ENCODE measurements around the gene FGFR2. TPM values are rescaled to one million over a fixed set of nuclear protein-coding genes. Genes with fewer than 3 reads are reported as not detected.

The FGFR2 gene
- total RNA-seq, 4 donors from 2014 or later = 41.6 to 79.3 (median 60.5) TPM

DNA sequence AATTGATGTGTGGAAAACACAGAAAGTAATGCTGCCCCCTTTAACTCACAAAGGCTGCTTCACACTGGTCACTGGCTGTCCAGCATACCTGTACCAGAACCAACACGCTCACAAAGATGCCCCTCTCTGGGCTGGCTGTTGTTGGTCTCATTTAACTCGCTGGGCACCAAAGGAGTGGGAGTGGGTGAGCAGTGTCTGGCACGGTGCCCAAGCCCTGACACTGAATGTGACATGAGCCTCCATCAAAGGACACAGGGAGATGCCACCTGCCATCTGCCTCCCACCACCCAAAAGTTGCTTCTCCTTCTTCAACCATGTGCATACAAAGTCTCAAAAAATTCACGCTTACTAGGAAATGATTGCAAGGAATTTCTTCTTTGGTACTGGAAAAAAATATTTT is 86.8 kb downstream of the FGFR2 start:
- TF ChIP-seq, protein P1, sequence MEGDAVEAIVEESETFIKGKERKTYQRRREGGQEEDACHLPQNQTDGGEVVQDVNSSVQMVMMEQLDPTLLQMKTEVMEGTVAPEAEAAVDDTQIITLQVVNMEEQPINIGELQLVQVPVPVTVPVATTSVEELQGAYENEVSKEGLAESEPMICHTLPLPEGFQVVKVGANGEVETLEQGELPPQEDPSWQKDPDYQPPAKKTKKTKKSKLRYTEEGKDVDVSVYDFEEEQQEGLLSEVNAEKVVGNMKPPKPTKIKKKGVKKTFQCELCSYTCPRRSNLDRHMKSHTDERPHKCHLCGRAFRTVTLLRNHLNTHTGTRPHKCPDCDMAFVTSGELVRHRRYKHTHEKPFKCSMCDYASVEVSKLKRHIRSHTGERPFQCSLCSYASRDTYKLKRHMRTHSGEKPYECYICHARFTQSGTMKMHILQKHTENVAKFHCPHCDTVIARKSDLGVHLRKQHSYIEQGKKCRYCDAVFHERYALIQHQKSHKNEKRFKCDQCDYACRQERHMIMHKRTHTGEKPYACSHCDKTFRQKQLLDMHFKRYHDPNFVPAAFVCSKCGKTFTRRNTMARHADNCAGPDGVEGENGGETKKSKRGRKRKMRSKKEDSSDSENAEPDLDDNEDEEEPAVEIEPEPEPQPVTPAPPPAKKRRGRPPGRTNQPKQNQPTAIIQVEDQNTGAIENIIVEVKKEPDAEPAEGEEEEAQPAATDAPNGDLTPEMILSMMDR (IDR thresholded peaks at IDR 0.05) = no peak
- TF ChIP-seq POLR2A (IDR thresholded peaks at IDR 0.05) = no peak
- TF ChIP-seq EP300 (IDR thresholded peaks at IDR 0.05) = no peak
- no peak for TF ChIP-seq POLR2AphosphoS5 (IDR thresholded peaks at IDR 0.05)
- peaks cover 0 to 26% of the 10 kb centered on the region in 2 donors for H3K36me3 ChIP-seq
- no peaks in the 10 kb centered on the region for H3K4me1 ChIP-seq
- ATAC-seq = no peak
- no peak overlapping the region for H3K4me3 ChIP-seq
- H3K27ac ChIP-seq = no peak overlapping the region
- WGBS, 2 donors (ENCODE audit: low coverage in 1 of 2) = 60 to 82% methylated on average over 1 to 4 of the region's 4 CpGs
- no peaks in the 10 kb centered on the region for H3K9me3 ChIP-seq
- no peaks in the 10 kb centered on the region for H3K27me3 ChIP-seq

DNA sequence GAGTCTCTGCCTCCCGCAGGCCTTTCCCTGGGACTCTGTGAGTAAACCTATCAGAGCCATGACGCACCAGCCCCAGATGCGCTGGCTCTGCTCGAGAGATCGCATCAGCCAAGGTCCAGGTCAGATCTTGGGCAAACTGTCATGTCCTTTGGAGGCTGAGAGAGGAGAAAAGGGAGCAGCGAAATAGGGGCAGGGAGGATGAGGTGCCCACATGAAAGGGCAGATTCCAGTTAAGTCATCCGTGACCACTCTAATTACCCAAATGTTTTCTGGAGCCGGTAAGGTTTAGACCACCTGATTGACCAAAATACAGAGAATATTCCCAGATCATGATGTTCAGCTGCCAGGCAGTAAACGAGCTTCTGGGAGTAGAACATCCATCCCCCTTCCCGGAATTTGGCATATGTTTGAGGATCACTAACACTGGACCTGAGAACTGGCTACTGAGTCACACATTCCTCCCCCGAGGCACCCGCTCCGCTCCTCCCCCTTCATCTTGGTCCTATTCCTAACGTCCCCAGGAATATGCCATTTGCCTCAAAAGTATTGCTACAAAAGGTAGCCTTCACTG is 88.0 kb downstream of the FGFR2 start:
- peaks cover 0 to 25% of the 10 kb centered on the region in 2 donors for H3K36me3 ChIP-seq
- H3K9me3 ChIP-seq = no peaks in the 10 kb centered on the region
- no peak for TF ChIP-seq POLR2A (IDR thresholded peaks at IDR 0.05)
- TF ChIP-seq POLR2AphosphoS5 (IDR thresholded peaks at IDR 0.05) = peak; percentile 59
- WGBS, 2 donors (ENCODE audit: low coverage in 1 of 2) = 80 to 83% methylated on average over 5 to 13 of the region's 14 CpGs
- H3K4me3 ChIP-seq = no peak overlapping the region
- H3K27ac ChIP-seq = no peak overlapping the region
- no peaks in the 10 kb centered on the region for H3K4me1 ChIP-seq
- H3K27me3 ChIP-seq = no peaks in the 10 kb centered on the region
- ATAC-seq = no peak

GRCh38 chr10:121509796-121510195 is 88.4 kb downstream of the FGFR2 start:
- no peaks in the 10 kb centered on the region for H3K9me3 ChIP-seq
- no peak for ATAC-seq
- H3K4me3 ChIP-seq = no peak overlapping the region
- peaks cover 0 to 20% of the 10 kb centered on the region in 2 donors for H3K36me3 ChIP-seq
- no peak for TF ChIP-seq POLR2A (IDR thresholded peaks at IDR 0.05)
- no peak overlapping the region for H3K27ac ChIP-seq
- no peaks in the 10 kb centered on the region for H3K27me3 ChIP-seq
- no peaks in the 10 kb centered on the region for H3K4me1 ChIP-seq
- 78 to 100% methylated on average over 2 to 3 of the region's 3 CpGs for WGBS, 2 donors (ENCODE audit: low coverage in 1 of 2)

GRCh38 chr10:121509112-121509511 is 89.1 kb downstream of the FGFR2 start:
- Histone ChIP-seq H3K4me3 (no peak overlapping the region), H3K9me3 (no peaks in the 10 kb centered on the region), H3K27me3 (no peaks in the 10 kb centered on the region), H3K27ac (no peak overlapping the region), H3K4me1 (no peaks in the 10 kb centered on the region), H3K36me3 (peaks cover 0 to 14% of the 10 kb centered on the region in 2 donors)
- TF ChIP-seq, protein P1 (IDR thresholded peaks at IDR 0.05) = no peak
- TF ChIP-seq POLR2AphosphoS5 (IDR thresholded peaks at IDR 0.05) = peak; percentile 11
- 29 to 47% methylated on average over 4 of the region's 4 CpGs for whole genome bisulfite sequencing, 2 donors (ENCODE audit: low coverage in 1 of 2)
- no peak for ATAC-seq

DNA sequence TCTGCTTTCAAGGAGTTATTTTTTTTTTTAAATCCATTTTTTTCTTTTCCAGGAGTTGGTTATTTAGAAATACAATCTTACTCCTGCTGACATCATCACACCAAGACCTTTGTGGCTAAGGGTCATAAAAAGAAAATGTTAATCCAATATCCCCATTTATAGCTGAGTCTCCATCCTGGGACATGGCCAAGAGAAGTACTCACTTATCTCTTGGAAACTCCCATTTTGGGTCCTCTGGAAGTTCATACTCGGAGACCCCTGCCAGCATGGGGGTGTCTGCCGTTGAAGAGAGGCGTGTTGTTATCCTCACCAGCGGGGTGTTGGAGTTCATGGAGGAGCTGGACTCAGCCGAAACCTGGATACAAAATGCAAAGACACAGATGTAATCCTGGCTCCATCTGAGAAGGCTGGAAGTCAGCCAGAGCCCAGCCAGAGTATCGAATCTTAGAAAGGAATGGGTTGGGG is 94.6 kb downstream of the FGFR2 start:
- Histone ChIP-seq H3K27me3 (no peaks in the 10 kb centered on the region), H3K36me3 (peaks cover 0 to 41% of the 10 kb centered on the region in 2 donors), H3K4me1 (no peaks in the 10 kb centered on the region), H3K9me3 (no peaks in the 10 kb centered on the region), H3K4me3 (no peak overlapping the region), H3K27ac (no peak overlapping the region)
- TF ChIP-seq POLR2A (IDR thresholded peaks at IDR 0.05) = no peak
- no peak for TF ChIP-seq POLR2AphosphoS5 (IDR thresholded peaks at IDR 0.05)
- TF ChIP-seq, protein P1 (IDR thresholded peaks at IDR 0.05) = no peak
- TF ChIP-seq EP300 (IDR thresholded peaks at IDR 0.05) = no peak
- no peak for ATAC-seq
- 20 to 36% methylated on average over 1 to 6 of the region's 6 CpGs for WGBS, 2 donors (ENCODE audit: low coverage in 1 of 2)

DNA sequence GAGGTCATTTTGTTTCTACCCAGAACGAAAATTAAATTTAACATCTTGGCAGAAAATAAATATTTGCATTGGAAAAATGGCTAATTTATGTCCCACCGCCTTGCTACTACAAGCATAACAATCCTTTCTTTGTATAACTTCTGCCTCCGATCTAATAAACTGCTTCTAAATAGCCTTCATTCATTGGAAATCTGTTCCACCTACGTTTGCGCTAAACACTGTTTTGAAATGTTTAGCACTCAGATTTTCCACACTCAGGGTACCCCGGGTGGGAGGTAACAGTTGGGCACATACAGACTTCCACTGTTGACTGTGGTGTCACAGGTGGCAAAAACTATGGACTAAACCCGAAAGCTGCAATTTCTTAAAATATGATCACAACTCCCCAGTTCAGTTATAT is 96.4 kb downstream of the FGFR2 start:
- no peaks in the 10 kb centered on the region for H3K27me3 ChIP-seq
- peaks cover 0 to 43% of the 10 kb centered on the region in 2 donors for H3K36me3 ChIP-seq
- WGBS, 2 donors (ENCODE audit: low coverage in 1 of 2) = 52 to 69% methylated on average over 7 of the region's 7 CpGs

More for the DNA sequence above, 96.4 kb downstream of the FGFR2 start:
- Histone ChIP-seq H3K4me3 (no peak overlapping the region), H3K27ac (no peak overlapping the region), H3K4me1 (peaks cover 0 to 13% (median 0%) of the 10 kb centered on the region in 3 donors), H3K9me3 (no peaks in the 10 kb centered on the region)
- no peak for ATAC-seq
- TF ChIP-seq, protein P1 (IDR thresholded peaks at IDR 0.05) = no peak
- TF ChIP-seq EP300 (IDR thresholded peaks at IDR 0.05) (no peak), POLR2AphosphoS5 (IDR thresholded peaks at IDR 0.05) (no peak), POLR2A (IDR thresholded peaks at IDR 0.05) (no peak)
